Rectal smooth muscle tissue (tissue), 1 donor: ENCODE results near the gene SPATS2.
"Not testable (repeated sequence)": the region's sequence is repeated elsewhere in the genome, so short reads cannot be mapped to it uniquely, and the experiment has no call there.

Experiments used
- H3K27ac ChIP-seq: one replicate; pipeline ENCODE4 v1.7.0; 2013; ENCODE audit warnings: low read depth, low read length, inconsistent platforms
- H3K27me3 ChIP-seq: one replicate; pipeline ENCODE4 v1.7.0; 2013; ENCODE audit warnings: low read length; ENCODE audit not compliant: control insufficient read depth, insufficient read depth
- H3K36me3 ChIP-seq: one replicate; pipeline ENCODE4 v1.7.0; 2013; ENCODE audit warnings: low read length; ENCODE audit not compliant: control insufficient read depth, insufficient read depth
- H3K4me1 ChIP-seq: one replicate; pipeline ENCODE4 v1.7.0; 2013; ENCODE audit warnings: low read length; ENCODE audit not compliant: control insufficient read depth, insufficient read depth
- H3K4me3 ChIP-seq: one replicate; pipeline ENCODE4 v1.7.0; 2013; ENCODE audit warnings: low read length
- H3K9ac ChIP-seq: one replicate; pipeline ENCODE4 v1.7.0; 2013; ENCODE audit warnings: low read length

SPATS2 gene

DNA sequence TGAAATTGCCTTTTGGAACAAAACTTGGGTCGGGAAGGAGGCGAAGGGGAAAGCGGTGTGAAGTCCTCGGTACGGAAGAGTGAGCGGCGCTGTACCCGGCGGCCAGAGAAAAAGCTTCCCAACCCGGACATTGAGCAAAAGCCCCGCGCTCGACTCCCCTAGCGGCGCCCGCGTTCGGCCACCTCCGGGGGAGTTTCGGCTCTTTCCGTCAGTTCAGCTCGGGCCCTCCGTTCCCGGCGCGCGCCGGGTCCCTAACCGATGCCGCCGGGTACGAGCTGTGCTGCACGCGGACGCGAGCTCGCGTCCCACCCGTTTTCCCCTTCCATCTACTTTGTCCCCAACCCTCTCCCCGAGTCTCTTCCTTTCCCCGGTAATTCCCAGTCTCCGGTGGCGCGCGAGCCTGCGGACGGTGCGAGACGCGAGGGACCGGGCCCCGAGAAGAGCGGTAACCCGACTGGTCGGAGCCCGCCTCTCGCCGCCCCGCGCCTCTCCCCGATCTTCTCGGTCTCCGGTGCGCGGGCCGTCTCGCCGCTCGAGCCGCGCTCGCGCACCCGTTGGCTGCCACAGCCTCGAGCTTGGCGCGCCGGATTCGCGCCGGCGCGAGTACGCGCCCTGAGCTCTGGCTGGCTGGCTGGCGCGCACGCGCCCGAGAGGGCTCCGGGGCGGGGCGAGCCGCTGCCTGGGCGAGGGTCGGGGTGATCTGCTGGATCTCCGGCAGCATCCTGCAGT, 446 bp upstream of the SPATS2 start:
- Histone ChIP-seq H3K4me3 (peak overlapping the region; percentile 93), H3K36me3 (no peaks in the 10 kb centered on the region)

DNA sequence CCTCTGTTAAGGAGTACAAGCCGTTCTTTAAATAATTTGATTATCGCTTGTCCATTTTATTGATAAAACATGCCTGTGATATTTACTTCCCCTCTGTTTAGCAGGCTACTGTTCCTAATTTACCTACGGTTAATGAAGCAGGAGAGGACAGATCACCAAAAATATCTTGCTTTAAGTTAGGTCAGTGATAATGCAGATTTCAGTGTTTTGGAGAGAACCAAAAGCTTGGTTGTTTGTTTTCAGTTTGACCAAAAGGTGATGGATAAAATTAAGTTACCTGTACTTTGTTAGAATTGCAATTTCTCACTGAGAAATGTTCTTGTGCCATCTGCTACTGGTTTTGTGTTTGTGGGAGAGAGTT, 958 bp downstream of the SPATS2 start:
- peak overlapping the region; percentile 73 for H3K9ac ChIP-seq

More for the DNA sequence above, 446 bp upstream of the SPATS2 start:
- H3K27me3 ChIP-seq = no peaks in the 10 kb centered on the region
- H3K27ac ChIP-seq = peak overlapping the region; percentile 93
- H3K9ac ChIP-seq = peak overlapping the region; percentile 86
- H3K4me1 ChIP-seq = peaks cover 6% of the 10 kb centered on the region

DNA sequence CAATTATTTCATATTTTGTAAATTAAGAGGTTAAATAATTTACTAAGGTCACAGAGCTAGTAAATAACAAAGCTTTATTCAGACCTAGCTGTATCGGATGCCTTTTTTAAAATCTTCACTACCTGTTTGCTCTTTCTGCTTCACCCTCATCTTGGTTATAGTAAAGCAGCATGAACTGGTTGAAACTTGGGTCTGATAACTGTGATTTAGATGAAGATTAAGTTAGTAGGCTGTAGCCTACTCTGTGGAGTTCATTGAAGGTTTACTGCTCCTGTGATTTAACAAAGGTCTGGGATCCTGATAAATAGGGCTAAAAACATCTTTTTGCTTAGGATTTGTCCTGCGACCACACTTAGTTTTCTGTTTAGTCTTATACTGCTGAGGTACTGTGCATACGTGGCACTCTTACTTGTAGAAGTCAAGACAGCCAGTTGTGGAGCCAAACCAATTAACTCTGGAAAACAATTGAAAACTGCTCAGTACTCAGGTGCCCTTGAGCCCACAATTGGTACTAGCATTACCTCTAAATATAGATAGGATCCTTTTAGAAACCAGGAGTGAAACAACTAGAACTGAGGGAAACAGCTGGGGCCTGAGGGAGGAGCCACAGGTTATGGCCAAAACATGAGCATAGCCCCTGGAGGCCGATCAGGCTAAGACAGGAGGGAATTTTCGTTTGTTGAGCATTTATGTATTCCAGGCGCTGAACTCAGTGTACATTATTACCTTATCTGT, 2.3 kb downstream of the SPATS2 start:
- H3K27me3 ChIP-seq = no peaks in the 10 kb centered on the region
- no peak overlapping the region for H3K9ac ChIP-seq
- peaks cover 6% of the 10 kb centered on the region for H3K4me1 ChIP-seq
- no peak overlapping the region for H3K4me3 ChIP-seq
- H3K27ac ChIP-seq = no peak overlapping the region
- H3K36me3 ChIP-seq = peaks cover 3% of the 10 kb centered on the region

More for the DNA sequence above, 958 bp downstream of the SPATS2 start:
- Histone ChIP-seq H3K4me3 (peak overlapping the region; percentile 93), H3K27me3 (no peaks in the 10 kb centered on the region), H3K36me3 (peaks cover 2% of the 10 kb centered on the region), H3K4me1 (peaks cover 6% of the 10 kb centered on the region), H3K27ac (peak overlapping the region; percentile 93)

DNA sequence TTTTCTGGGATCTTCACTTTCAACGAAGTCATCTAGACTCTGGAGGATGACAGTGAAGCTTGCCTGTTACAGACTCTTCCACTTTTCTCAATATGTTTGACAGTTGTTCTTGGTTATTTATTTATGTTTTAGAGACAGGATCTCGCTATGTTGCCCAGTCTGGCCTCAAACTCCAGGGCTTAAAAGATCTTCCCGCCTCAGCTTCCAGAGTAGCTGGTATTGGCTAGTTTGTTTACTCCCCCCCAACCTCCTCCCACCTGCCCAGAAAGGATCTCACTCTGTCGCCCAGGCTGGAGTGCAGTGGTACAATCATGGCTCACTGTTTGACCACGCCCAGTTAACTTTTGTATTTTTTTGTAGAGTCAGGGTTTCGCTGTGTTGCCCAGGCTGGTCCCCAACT, 3.3 kb downstream of the SPATS2 start:
- Histone ChIP-seq H3K4me1 (peaks cover 6% of the 10 kb centered on the region), H3K9ac (no peak overlapping the region), H3K36me3 (peaks cover 3% of the 10 kb centered on the region), H3K4me3 (no peak overlapping the region), H3K27me3 (no peaks in the 10 kb centered on the region), H3K27ac (no peak overlapping the region)

DNA sequence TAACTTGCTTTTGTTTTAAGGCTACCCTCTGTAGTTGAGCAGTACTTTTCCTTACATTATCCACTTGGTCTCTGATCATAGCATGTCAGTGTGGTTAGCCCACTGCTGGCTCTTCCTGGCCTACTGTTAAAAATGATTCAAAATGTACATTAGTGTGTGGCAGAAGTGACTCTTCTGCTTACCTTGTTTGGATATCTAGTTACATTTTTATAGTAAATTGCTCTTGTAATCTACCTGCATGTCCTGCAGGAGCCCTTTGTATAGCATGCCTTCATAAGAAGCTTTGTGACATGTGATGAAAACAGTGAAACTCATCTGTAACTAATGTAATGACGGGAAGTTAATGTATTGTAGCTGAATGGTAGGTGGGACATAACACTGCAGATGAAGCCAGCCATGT, 8.1 kb downstream of the SPATS2 start:
- H3K9ac ChIP-seq = no peak overlapping the region
- peaks cover 3% of the 10 kb centered on the region for H3K36me3 ChIP-seq
- H3K27ac ChIP-seq = no peak overlapping the region
- H3K4me1 ChIP-seq = no peaks in the 10 kb centered on the region
- H3K4me3 ChIP-seq = no peak overlapping the region
- no peaks in the 10 kb centered on the region for H3K27me3 ChIP-seq

DNA sequence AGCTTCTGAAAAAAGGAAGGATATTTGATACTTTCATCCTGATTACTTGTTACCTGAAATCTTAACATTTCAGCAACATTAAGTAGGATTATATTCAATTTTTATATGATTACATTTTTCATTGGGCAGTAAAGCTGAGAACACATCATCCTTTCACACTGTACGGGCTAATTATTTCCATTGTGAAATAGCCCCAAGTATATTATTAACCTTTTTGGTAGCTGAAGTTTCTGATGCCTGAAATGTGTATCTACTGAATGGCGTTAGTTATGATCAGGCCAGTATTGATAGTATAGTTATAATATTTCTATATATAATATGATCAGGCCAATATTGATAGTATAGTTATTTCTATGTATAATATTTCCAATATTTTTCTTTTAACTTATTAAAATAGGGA, 10.1 kb downstream of the SPATS2 start:
- Histone ChIP-seq H3K9ac (no peak overlapping the region), H3K36me3 (peaks cover 3% of the 10 kb centered on the region), H3K4me1 (no peaks in the 10 kb centered on the region), H3K27ac (no peak overlapping the region), H3K4me3 (no peak overlapping the region), H3K27me3 (no peaks in the 10 kb centered on the region)

DNA sequence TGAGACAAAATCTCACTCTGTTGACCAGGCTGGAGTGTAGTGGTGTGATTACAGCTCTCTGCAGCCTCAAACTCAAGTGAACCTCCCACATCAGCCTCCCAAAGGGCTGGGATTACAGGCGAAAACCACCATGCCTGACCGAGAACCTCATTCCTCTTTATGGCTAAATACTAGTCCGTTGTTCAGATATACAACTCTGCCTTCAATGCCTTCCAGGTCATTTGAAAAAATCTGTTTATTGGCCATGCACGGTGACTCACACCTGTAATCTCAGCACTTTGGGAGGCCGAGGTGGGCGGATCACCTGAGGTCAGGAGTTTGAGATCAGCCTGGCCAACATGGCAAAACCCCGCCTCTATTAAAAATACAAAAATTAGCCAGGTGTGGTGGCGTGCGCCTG, 12.9 kb downstream of the SPATS2 start:
- H3K27ac ChIP-seq, H3K9ac ChIP-seq, H3K4me1 ChIP-seq, H3K27me3 ChIP-seq, H3K36me3 ChIP-seq, H3K4me3 ChIP-seq: not testable (repeated sequence)

DNA sequence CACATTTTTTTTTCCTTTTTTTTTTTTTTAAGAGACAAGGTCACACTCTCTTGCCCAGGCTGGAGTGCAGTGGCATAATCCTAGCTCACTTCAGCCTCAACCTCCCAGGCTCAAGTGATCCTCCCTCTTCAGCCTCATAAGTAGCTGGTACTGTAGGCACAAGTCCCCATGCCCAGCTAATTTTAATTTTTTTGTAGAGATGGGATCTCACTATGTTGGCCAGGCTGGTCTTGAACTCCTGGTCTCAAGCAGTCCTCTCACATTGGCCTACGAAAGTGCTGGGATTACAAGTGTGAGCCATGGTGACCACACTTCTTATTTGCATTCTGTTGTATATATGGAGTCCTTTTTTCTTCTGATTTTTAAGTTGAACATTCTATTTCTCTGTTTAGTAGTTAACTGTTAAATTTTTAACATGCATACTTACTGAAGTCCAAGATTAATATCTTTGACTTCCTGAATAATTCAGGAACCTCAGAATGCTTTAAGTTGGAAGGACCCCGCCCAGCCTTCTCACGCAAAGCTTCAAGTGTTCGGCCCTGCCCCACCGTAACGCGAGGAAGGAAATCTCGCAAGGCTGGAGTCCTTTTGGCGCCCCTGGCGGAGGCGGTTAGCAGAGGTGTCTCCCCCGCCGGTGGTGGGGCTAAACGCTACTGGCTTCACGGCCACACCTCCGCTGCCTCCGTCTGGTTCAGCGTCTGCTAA, 21.6 kb downstream of the SPATS2 start:
- no peaks in the 10 kb centered on the region for H3K4me1 ChIP-seq

DNA sequence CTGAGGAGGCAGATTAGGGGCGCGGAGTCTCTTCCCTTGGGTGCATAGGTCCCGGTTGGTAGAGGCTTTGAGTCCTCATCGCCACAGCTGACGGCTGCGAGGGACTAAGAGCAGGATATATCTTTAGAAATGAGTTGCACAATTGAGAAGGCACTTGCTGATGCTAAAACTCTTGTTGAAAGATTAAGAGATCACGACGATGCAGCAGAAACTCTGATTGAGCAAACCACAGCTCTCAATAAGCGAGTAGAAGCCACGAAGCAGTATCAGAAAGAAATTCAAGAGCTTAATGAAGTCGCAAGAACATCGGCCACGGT, 22.1 kb downstream of the SPATS2 start:
- no peak overlapping the region for H3K4me3 ChIP-seq
- no peak overlapping the region for H3K27ac ChIP-seq
- H3K9ac ChIP-seq = no peak overlapping the region
- no peaks in the 10 kb centered on the region for H3K27me3 ChIP-seq
- H3K4me1 ChIP-seq = no peaks in the 10 kb centered on the region
- no peaks in the 10 kb centered on the region for H3K36me3 ChIP-seq

More for the DNA sequence above, 21.6 kb downstream of the SPATS2 start:
- H3K27ac ChIP-seq = no peak overlapping the region
- H3K9ac ChIP-seq = no peak overlapping the region
- H3K4me3 ChIP-seq = no peak overlapping the region
- H3K27me3 ChIP-seq = no peaks in the 10 kb centered on the region
- H3K36me3 ChIP-seq = no peaks in the 10 kb centered on the region

DNA sequence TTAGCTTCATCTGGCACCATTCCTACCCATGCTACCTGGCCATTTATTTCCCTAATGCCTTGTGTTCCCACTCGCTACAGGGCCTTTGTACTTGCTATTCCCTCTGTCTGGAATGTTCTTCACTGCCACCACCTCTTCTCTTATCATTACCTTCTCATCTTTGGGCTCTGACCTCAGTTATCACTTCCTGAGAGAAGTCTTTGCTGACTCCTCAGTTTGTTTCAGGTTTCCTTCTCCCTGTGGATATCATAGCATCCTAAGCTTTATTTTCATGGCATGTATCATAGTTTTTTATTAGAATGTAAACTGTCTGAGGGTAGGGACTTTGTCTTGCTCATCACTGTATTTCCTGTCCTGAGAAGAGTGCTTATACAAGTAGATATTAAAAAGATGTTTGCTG, 29.7 kb downstream of the SPATS2 start:
- Histone ChIP-seq H3K27ac (no peak overlapping the region), H3K27me3 (no peaks in the 10 kb centered on the region), H3K4me1 (no peaks in the 10 kb centered on the region), H3K36me3 (no peaks in the 10 kb centered on the region), H3K9ac (no peak overlapping the region), H3K4me3 (no peak overlapping the region)

DNA sequence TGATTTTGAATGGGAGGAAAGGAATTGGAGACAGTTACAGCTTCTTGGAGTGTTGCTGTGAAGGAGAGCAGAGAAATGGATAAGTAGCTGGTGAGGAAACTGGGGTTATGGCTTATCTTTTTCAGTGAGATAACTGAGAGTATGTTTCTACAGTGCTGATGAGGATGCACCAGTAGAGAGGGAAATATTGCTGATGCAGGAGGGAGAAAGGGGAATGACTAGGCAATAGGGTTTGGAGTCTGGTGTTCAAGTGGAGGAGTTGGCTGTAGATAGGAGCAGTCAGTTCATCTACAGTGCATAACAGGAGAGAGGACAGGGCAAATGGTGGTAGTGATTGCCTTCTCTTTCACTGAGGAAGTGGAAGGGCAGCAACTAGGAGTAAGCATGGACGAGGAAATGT, 33.0 kb downstream of the SPATS2 start:
- H3K4me3 ChIP-seq = no peak overlapping the region
- H3K36me3 ChIP-seq = no peaks in the 10 kb centered on the region
- H3K27me3 ChIP-seq = no peaks in the 10 kb centered on the region
- H3K27ac ChIP-seq = no peak overlapping the region
- H3K4me1 ChIP-seq = no peaks in the 10 kb centered on the region
- no peak overlapping the region for H3K9ac ChIP-seq

DNA sequence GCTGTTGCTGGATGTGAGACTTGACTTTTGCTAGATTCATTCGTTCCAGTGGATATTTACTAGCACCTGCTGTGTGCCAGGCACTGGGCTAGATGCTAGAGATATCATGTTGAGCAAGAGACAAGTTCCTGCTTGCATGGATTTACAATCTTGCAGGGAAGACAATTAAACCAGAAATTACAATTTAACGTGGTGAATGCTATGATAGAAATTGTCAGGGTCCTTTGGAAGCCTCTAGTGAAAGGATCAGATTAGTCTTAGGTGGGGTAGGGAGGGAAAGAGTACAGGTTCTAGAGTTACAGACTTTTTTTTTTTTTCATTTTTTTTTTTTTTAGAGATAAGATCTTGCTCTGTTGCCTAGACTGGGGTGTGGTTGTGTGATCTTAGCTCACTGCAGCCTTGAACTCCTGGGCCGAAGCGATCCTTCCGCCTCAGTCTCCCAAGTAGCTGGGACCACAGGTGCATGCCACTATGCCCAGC, 36.7 kb downstream of the SPATS2 start:
- no peaks in the 10 kb centered on the region for H3K27me3 ChIP-seq
- no peak overlapping the region for H3K9ac ChIP-seq
- no peaks in the 10 kb centered on the region for H3K36me3 ChIP-seq
- H3K4me1 ChIP-seq = no peaks in the 10 kb centered on the region
- no peak overlapping the region for H3K4me3 ChIP-seq
- no peak overlapping the region for H3K27ac ChIP-seq
